Natural killer cell (primary cell): ENCODE measurements around the gene ATP5PD. TPM values are rescaled to one million over a fixed set of nuclear protein-coding genes. Genes with fewer than 3 reads are reported as not detected.

ENCODE experiments used
- ATAC-seq, 3 donors: fragments of 150-1000 bp in 2 of 3; fragments of 200-7000 bp in 1 of 3; cut with Tn5 transposase; 1 replicate in 1 of 3; 2 replicates in 2 of 3; pipeline ENCODE4 v1.10.0; 2021; ENCODE audit warnings: mild to moderate bottlenecking in 2 of 3, moderate library complexity in 2 of 3
- DNase-seq, 2 donors: peaks; one replicate each; pipeline versions ENCODE4 v3.0.0 to v3.0.0-alpha.2; 2013 to 2021; ENCODE audit warnings: mixed read lengths in 1 of 2
- H3K27ac ChIP-seq: one replicate; pipeline ENCODE4 v1.5.1; 2013; ENCODE audit warnings: mild to moderate bottlenecking, low read length
- H3K27me3 ChIP-seq: one replicate; pipeline ENCODE4 v1.6.1; 2013; ENCODE audit warnings: low read length; ENCODE audit not compliant: control insufficient read depth, insufficient read depth
- H3K36me3 ChIP-seq: one replicate; pipeline ENCODE4 v1.6.1; 2013; ENCODE audit warnings: low read length; ENCODE audit not compliant: control insufficient read depth, insufficient read depth
- H3K4me1 ChIP-seq: one replicate; pipeline ENCODE4 v1.6.1; 2013; ENCODE audit warnings: low read length; ENCODE audit not compliant: control insufficient read depth, insufficient read depth
- H3K4me3 ChIP-seq: one replicate; pipeline ENCODE4 v1.5.1; 2013; ENCODE audit warnings: low read length
- H3K9me3 ChIP-seq: one replicate; pipeline ENCODE4 v1.6.1; 2013; ENCODE audit warnings: low read length; ENCODE audit not compliant: control insufficient read depth, insufficient read depth
- H3K27ac Mint-ChIP-seq, 2 donors: one replicate each; pipeline ENCODE4 v1.8.0; 2022; ENCODE audit warnings: mild to moderate bottlenecking in 2 of 2, mixed read lengths in 2 of 2, moderate library complexity in 1 of 2
- H3K27me3 Mint-ChIP-seq, 2 donors: one replicate each; pipeline ENCODE4 v1.8.0; 2022; ENCODE audit warnings: low read depth in 2 of 2, mixed read lengths in 2 of 2
- H3K36me3 Mint-ChIP-seq: one replicate; pipeline ENCODE4 v1.8.0; 2022; ENCODE audit warnings: mixed read lengths
- H3K4me1 Mint-ChIP-seq, 2 donors: one replicate each; pipeline ENCODE4 v1.8.0; 2022; ENCODE audit warnings: mixed read lengths in 2 of 2
- H3K4me3 Mint-ChIP-seq: one replicate; pipeline ENCODE4 v1.8.0; 2022; ENCODE audit warnings: mild to moderate bottlenecking, moderate library complexity, mixed read lengths
- H3K9me3 Mint-ChIP-seq, 2 donors: one replicate each; pipeline ENCODE4 v1.8.0; 2022; ENCODE audit warnings: mixed read lengths in 2 of 2
- CTCF ChIP-seq: fragments of 200-600 bp; IDR thresholded peaks from one replicate; pipeline ENCODE4 v1.8.0; 2022; ENCODE audit warnings: antibody characterized with exemption
- WGBS: methylation state at CpG from one replicate; pipeline ENCODE4 v1.1.7; 2013; ENCODE audit warnings: missing lambda C conversion rate; ENCODE audit not compliant: insufficient coverage; 5-methylcytosine and 5-hydroxymethylcytosine counted together
- intact Hi-C: fragments of 100-400 bp; cut with micrococcal nuclease; formaldehyde crosslinking; loops from one replicate; pipeline ENCODE4 v1.14.2; 2022
- total RNA-seq, 4 donors: library from RNA; stranded (reverse); fragments of 120-200 nt in 1 of 4; gene quantifications; one replicate each; pipeline versions ENCODE4 v1.2.3 to v1.2.4, GENCODE V29; 2013 to 2022

The ATP5PD gene
- total RNA-seq, 3 donors from 2014 or later (not counting 1 experiment from before 2014, with no cell fraction given) = 74.7 to 96.3 (median 75.2) TPM

- Histone ChIP-seq H3K4me3 (peak overlapping the region; percentile 29), H3K4me1 (peaks cover 34% of the 10 kb centered on the region), H3K27me3 (no peaks in the 10 kb centered on the region), H3K36me3 (no peaks in the 10 kb centered on the region), H3K9me3 (no peaks in the 10 kb centered on the region), H3K27ac (peak overlapping the region; percentile 20)
- DNase-seq (peak; percentile 47 to 72), ATAC-seq (peak; percentile 81 to 91 (median 90))
- intact Hi-C loops = no loop called here
- 8% methylated on average over 53 of the region's 53 CpGs for WGBS
- Mint-ChIP-seq H3K27me3 (no peaks in the 10 kb centered on the region), H3K36me3 (no peaks in the 10 kb centered on the region), H3K27ac (peak overlapping the region; percentile 58 to 87), H3K9me3 (no peaks in the 10 kb centered on the region), H3K4me3 (peak overlapping the region; percentile 87), H3K4me1 (peaks cover 7 to 8% of the 10 kb centered on the region in 2 donors)
- TF ChIP-seq CTCF = no peak
Observed at GRCh38 chr17:75077496-75078283, 30.9 kb upstream of the ATP5PD start.

DNA sequence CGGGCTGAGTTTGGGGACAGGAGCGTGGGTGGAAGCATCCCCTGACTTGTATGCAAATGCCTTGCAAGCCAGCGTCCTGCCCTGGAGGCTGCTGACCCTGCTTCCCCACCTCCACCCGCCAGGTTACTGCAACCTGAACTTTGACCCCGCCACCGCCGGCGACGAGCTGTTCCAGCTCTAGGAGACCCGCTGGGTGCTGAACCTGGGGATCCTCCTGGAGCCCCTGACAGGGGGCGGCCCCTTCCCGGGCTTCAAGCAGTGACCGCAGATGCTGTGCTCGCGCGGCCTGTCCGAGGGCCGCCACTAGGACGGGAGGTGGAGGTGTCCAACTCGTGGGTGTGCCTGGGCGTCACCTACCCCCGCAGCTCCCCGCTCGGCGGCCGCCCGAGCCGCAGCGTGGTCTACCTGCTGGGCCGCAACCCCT lies 30.3 kb upstream of the ATP5PD start:
- Histone ChIP-seq H3K36me3 (no peaks in the 10 kb centered on the region), H3K9me3 (no peaks in the 10 kb centered on the region), H3K4me3 (peak overlapping the region; percentile 29), H3K4me1 (peaks cover 34% of the 10 kb centered on the region), H3K27ac (peak overlapping the region; percentile 20), H3K27me3 (no peaks in the 10 kb centered on the region)
- DNase-seq (peak in 1 of 2 donors; percentile 16), ATAC-seq (no peak)
- H3K4me1 Mint-ChIP-seq = peaks cover 7 to 8% of the 10 kb centered on the region in 2 donors
- H3K36me3 Mint-ChIP-seq = no peaks in the 10 kb centered on the region
- no peak for TF ChIP-seq CTCF
- intact Hi-C loops = no loop called here
- no peaks in the 10 kb centered on the region for H3K9me3 Mint-ChIP-seq
- H3K27ac Mint-ChIP-seq = peak overlapping the region; percentile 58 to 87
- H3K27me3 Mint-ChIP-seq = no peaks in the 10 kb centered on the region
- peak overlapping the region; percentile 87 for H3K4me3 Mint-ChIP-seq
- 36% methylated on average over 30 of the region's 30 CpGs for WGBS

- H3K4me3 Mint-ChIP-seq = no peak overlapping the region
- DNase-seq (no peak), ATAC-seq (no peak)
- Histone ChIP-seq H3K9me3 (no peaks in the 10 kb centered on the region), H3K27ac (no peak overlapping the region), H3K4me3 (no peak overlapping the region), H3K4me1 (peaks cover 34% of the 10 kb centered on the region), H3K36me3 (no peaks in the 10 kb centered on the region), H3K27me3 (no peaks in the 10 kb centered on the region)
- no peaks in the 10 kb centered on the region for H3K9me3 Mint-ChIP-seq
- H3K4me1 Mint-ChIP-seq = peaks cover 7 to 8% of the 10 kb centered on the region in 2 donors
- 93% methylated on average over 3 of the region's 4 CpGs for WGBS
- no peak for TF ChIP-seq CTCF
- no peak overlapping the region for H3K27ac Mint-ChIP-seq
- intact Hi-C loops = no loop called here
- H3K36me3 Mint-ChIP-seq = no peaks in the 10 kb centered on the region
- H3K27me3 Mint-ChIP-seq = no peaks in the 10 kb centered on the region
Observed at GRCh38 chr17:75075597-75076336, 29.0 kb upstream of the ATP5PD start.
